ENCODE data around the gene HERC6. TPM values are rescaled to one million over a fixed set of nuclear protein-coding genes. Genes with fewer than 3 reads are reported as not detected.

Gene HERC6
- total RNA-seq, 1 experiment from 2014 or later, result 4.1 TPM

- no peak for TF ChIP-seq NFE2L1 (CRISPR knock-in tag; IDR thresholded peaks at IDR 0.05)
- no peak for TF ChIP-seq SMAD4 (CRISPR knock-in tag; IDR thresholded peaks at IDR 0.05)
- TF ChIP-seq ZSCAN18 (CRISPR knock-in tag; IDR thresholded peaks at IDR 0.05), result no peak
Observed at GRCh38 chr4:88415982-88416381, 37.3 kb downstream of the HERC6 start (continued).

DNA sequence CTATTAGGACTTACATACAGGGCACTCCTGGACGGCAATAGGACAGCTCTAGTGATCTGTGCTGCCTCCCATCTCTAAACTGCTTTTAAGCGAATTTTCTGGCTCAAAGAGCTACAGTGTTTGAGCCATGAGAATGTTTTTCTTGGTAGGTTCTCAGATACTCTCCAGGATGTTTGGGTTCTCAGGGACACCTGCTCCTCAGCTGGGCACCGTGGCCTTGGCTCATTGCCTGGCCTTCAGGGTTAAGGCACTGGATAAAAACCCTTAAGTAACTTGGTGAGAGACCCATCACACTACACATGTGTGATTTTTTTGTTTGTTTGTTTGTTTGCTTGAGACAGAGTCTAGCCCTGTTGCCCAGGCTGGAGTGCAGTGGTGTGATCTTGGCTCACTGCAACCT, 39.8 kb downstream of the HERC6 start:
- no peaks in the 10 kb centered on the region for H3K9me3 Mint-ChIP-seq
- POLR2A ChIA-PET, result no interaction called here
- CTCF ChIA-PET, result interaction anchor here (0.9 kb wide), 1 partner anchor 40 kb away, joined by 3 read pairs; the partner anchor contains the start of gene HERC6
- H3K27ac Mint-ChIP-seq, result no peak overlapping the region
- H3K4me3 Mint-ChIP-seq, result no peak overlapping the region
- TF ChIP-seq ZNF423 (CRISPR knock-in tag; IDR thresholded peaks at IDR 0.05) (no peak), JAZF1 (CRISPR knock-in tag; IDR thresholded peaks at IDR 0.05) (no peak), IRF1 (CRISPR knock-in tag; IDR thresholded peaks at IDR 0.05) (no peak), SMAD3 (CRISPR knock-in tag; IDR thresholded peaks at IDR 0.05; ENCODE audit: borderline replicate concordance) (no peak), NR1H2 (CRISPR knock-in tag; IDR thresholded peaks at IDR 0.05) (no peak), RELA (CRISPR knock-in tag; IDR thresholded peaks at IDR 0.05; ENCODE audit: borderline replicate concordance) (no peak), EMX1 (CRISPR knock-in tag; IDR thresholded peaks at IDR 0.05) (no peak), TEAD4 (CRISPR knock-in tag; IDR thresholded peaks at IDR 0.05) (no peak), KAT7 (CRISPR knock-in tag; IDR thresholded peaks at IDR 0.05; ENCODE audit: borderline replicate concordance) (no peak), CBFB (CRISPR knock-in tag; IDR thresholded peaks at IDR 0.05; ENCODE audit: low read depth) (no peak), TEAD1 (CRISPR knock-in tag; IDR thresholded peaks at IDR 0.05) (no peak), NR3C1 (CRISPR knock-in tag; conservative IDR thresholded peaks at IDR 0.05; ENCODE audit: low read depth) (no peak), CREB1 (CRISPR knock-in tag; IDR thresholded peaks at IDR 0.05) (no peak), ELF4 (CRISPR knock-in tag; IDR thresholded peaks at IDR 0.05; ENCODE audit: low read depth) (no peak)
- TF ChIP-seq, protein P1, sequence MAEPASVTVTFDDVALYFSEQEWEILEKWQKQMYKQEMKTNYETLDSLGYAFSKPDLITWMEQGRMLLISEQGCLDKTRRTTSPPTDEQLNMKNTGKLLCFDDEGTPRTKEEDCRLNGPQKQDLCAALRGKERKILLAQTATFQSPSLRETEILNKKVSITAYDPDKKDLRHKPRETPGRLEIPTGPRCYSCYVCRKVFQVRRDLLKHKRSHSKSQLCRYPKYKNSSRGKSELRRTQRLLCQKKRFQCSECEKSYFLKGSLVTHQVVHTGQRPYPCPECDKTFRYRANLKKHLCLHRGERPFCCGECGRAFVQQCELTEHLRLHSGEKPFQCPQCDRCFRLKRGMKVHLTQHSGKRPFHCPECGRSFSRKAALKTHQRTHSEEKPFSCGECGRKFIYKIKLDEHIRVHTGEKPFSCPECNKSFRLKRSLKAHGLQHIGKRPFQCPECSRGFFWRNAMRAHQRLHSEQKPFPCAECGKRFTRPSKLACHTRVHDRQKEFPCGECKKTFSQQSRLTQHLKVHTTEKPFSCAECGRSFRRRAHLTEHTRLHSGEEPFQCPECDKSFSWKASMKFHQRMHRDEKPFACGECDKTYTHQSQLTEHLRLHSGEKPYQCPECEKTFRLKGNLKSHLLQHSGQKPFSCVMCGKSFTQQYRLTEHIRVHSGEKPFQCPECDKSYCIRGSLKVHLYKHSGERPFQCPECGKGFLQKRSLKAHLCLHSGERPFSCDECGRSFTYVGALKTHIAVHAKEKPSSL (CRISPR knock-in tag; conservative IDR thresholded peaks at IDR 0.05), result no peak
- H3K27me3 Mint-ChIP-seq (ENCODE audit: low read depth), result no peaks in the 10 kb centered on the region
- DNase-seq (ENCODE audit: low spot score) (no peak), ATAC-seq (no peak)
- no peaks in the 10 kb centered on the region for H3K36me3 Mint-ChIP-seq
- peaks cover 5% of the 10 kb centered on the region for H3K4me1 Mint-ChIP-seq

GRCh38 chr4:88419874-88420273, 41.2 kb downstream of the HERC6 start:
- no peak for TF ChIP-seq FOXP4 (CRISPR knock-in tag; IDR thresholded peaks at IDR 0.05)
- TF ChIP-seq, protein P2, sequence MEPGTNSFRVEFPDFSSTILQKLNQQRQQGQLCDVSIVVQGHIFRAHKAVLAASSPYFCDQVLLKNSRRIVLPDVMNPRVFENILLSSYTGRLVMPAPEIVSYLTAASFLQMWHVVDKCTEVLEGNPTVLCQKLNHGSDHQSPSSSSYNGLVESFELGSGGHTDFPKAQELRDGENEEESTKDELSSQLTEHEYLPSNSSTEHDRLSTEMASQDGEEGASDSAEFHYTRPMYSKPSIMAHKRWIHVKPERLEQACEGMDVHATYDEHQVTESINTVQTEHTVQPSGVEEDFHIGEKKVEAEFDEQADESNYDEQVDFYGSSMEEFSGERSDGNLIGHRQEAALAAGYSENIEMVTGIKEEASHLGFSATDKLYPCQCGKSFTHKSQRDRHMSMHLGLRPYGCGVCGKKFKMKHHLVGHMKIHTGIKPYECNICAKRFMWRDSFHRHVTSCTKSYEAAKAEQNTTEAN (CRISPR knock-in tag; IDR thresholded peaks at IDR 0.05), result no peak
- DNase-seq (ENCODE audit: low spot score) (no peak), ATAC-seq (no peak)
- ChIA-PET POLR2A (no interaction called here), CTCF (no interaction called here)
- Mint-ChIP-seq H3K36me3 (no peaks in the 10 kb centered on the region), H3K9me3 (no peaks in the 10 kb centered on the region), H3K27me3 (ENCODE audit: low read depth) (no peaks in the 10 kb centered on the region), H3K4me1 (no peaks in the 10 kb centered on the region), H3K27ac (no peak overlapping the region), H3K4me3 (no peak overlapping the region)
